CD4-positive, alpha-beta memory T cell (primary cell): ENCODE measurements around the gene APC2. TPM values are rescaled to one million over a fixed set of nuclear protein-coding genes. Genes with fewer than 3 reads are reported as not detected.
A peak's percentile ranks its signal among the peaks of the same experiment; 100 is the strongest.
"Not testable (repeated sequence)": the region's sequence is repeated elsewhere in the genome, so short reads cannot be mapped to it uniquely, and the experiment has no call there.

Experiments
- CTCF ChIA-PET: fragments of 350-600 bp; sonication (Branson Sonifier 250); formaldehyde crosslinking; loops from one replicate; lab custom pipeline; 2021; ENCODE audit warnings: inconsistent platforms; ENCODE audit not compliant: partially characterized antibody; lab: Charles Lee
- POLR2A ChIA-PET: fragments of 350-600 bp; sonication (Branson Sonifier 250); formaldehyde crosslinking; loops from one replicate; lab custom pipeline; 2021; ENCODE audit not compliant: partially characterized antibody; lab: Charles Lee
- DNase-seq, 5 donors: peaks; one replicate each; pipeline versions ENCODE4 v3.0.0 to v3.0.0-alpha.2; 2020 to 2022; ENCODE audit warnings: mixed read lengths in 1 of 5
- H3K27ac ChIP-seq: one replicate; pipeline ENCODE4 v1.7.0; 2013; ENCODE audit warnings: low read depth, low read length
- H3K27me3 ChIP-seq: 2 replicates; pipeline ENCODE4 v1.7.0; 2013; ENCODE audit warnings: mild to moderate bottlenecking, low read length, moderate library complexity; ENCODE audit not compliant: insufficient read depth
- H3K36me3 ChIP-seq: 2 replicates; pipeline ENCODE4 v1.7.0; 2013; ENCODE audit warnings: mild to moderate bottlenecking, low read length, moderate library complexity; ENCODE audit not compliant: insufficient read depth
- H3K4me1 ChIP-seq: 2 replicates; pipeline ENCODE4 v1.7.0; 2013; ENCODE audit warnings: mild to moderate bottlenecking, low read length, moderate library complexity; ENCODE audit not compliant: insufficient read depth
- H3K4me3 ChIP-seq, 2 donors: one replicate each; pipeline ENCODE4 v1.7.0; 2013; ENCODE audit warnings: low read length in 2 of 2, mild to moderate bottlenecking in 1 of 2
- H3K9me3 ChIP-seq, 2 donors: one replicate each; pipeline ENCODE4 v1.7.0; 2013; ENCODE audit warnings: low read length in 2 of 2, control low read depth in 1 of 2; ENCODE audit not compliant: control insufficient read depth in 1 of 2
- H3K27ac Mint-ChIP-seq, 7 donors: one replicate each; pipeline ENCODE4 v1.8.0; 2020 to 2021; ENCODE audit warnings: mixed read lengths in 7 of 7, mild to moderate bottlenecking in 6 of 7, inconsistent platforms in 3 of 7, moderate library complexity in 3 of 7
- H3K27me3 Mint-ChIP-seq, 2 donors: one replicate each; pipeline ENCODE4 v1.8.0; 2020 to 2021; ENCODE audit warnings: mixed read lengths in 2 of 2
- H3K36me3 Mint-ChIP-seq, 2 donors: one replicate each; pipeline ENCODE4 v1.8.0; 2020 to 2021; ENCODE audit warnings: mixed read lengths in 2 of 2, inconsistent platforms in 1 of 2, mild to moderate bottlenecking in 1 of 2
- H3K4me1 Mint-ChIP-seq, 4 donors: one replicate each; pipeline ENCODE4 v1.8.0; 2020 to 2021; ENCODE audit warnings: mixed read lengths in 4 of 4, mild to moderate bottlenecking in 1 of 4
- H3K4me3 Mint-ChIP-seq, 8 donors: one replicate each; pipeline ENCODE4 v1.8.0; 2020 to 2021; ENCODE audit warnings: mixed read lengths in 8 of 8, mild to moderate bottlenecking in 7 of 8, moderate library complexity in 6 of 8, inconsistent platforms in 3 of 8
- H3K9me3 Mint-ChIP-seq, 8 donors: one replicate each; pipeline ENCODE4 v1.8.0; 2020 to 2021; ENCODE audit warnings: mixed read lengths in 8 of 8, mild to moderate bottlenecking in 5 of 8, inconsistent platforms in 3 of 8, moderate library complexity in 1 of 8
- intact Hi-C: fragments of 100-400 bp; cut with micrococcal nuclease; formaldehyde crosslinking; loops from one replicate; pipeline ENCODE4 v1.15.1; 2023
- polyA plus RNA-seq, 2 donors: library from polyadenylated mRNA; unstranded; fragments of 300-500 nt; fragmentation: Illumina TruSeq; gene quantifications; one replicate each; pipeline ENCODE4 v1.2.3, GENCODE V29; 2021
- total RNA-seq, 2 experiments: library from RNA; stranded (reverse); gene quantifications; one replicate each; pipeline ENCODE4 v1.2.3, GENCODE V29; 2021

Gene APC2
- total and polyA plus RNA-seq, 4 experiments from 2014 or later, result not detected

DNA sequence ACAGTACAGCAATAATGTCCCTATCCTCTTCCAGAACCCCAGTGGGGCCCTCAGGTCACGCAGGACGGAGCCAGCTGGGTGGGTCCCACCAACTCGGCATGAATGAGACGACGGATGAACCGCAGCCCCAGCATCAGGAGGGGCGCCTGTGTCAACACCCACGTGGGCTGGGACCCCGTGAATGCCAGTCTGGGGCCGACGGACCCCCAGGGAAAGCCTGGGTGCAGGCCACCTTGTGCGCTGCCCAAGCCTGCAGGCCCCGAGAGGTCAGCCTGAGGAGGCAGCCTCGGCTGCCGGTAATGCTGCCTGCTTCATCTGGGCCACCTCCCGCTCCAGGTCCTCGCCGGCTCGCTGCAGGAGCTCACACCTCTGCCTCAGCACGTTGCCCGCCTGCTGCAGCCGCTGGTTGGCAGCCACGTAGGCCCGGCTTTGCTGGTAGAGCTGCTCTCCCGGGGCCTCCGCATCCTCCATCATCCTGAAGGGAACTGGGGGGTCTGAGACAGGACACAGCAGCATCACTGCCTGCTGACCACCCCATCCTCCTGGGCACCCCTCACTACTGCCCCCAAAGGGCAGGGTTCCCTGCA is 24.9 kb downstream of the APC2 start:
- Histone ChIP-seq H3K4me1 (peaks cover 36% of the 10 kb centered on the region), H3K36me3 (no peaks in the 10 kb centered on the region), H3K27ac (no peak overlapping the region), H3K4me3 (no peak overlapping the region), H3K27me3 (no peaks in the 10 kb centered on the region), H3K9me3 (no peaks in the 10 kb centered on the region)
- Mint-ChIP-seq H3K4me1 (peaks cover 8 to 53% (median 23%) of the 10 kb centered on the region in 4 donors), H3K27ac (no peak overlapping the region), H3K9me3 (no peaks in the 10 kb centered on the region), H3K4me3 (peak overlapping the region in 1 of 8 donors; percentile 12), H3K36me3 (peaks cover 4 to 7% of the 10 kb centered on the region in 2 donors), H3K27me3 (peaks cover 0 to 1% of the 10 kb centered on the region in 2 donors)
- ChIA-PET CTCF (interaction anchor here (1.7 kb wide), 1 partner anchor 16 kb away, joined by 4 read pairs; the partner anchor contains the start of genes PCSK4 and REEP6), POLR2A (interaction anchor here (1.3 kb wide), 1 partner anchor 30 kb away, joined by 5 read pairs; no protein-coding TSS in a partner anchor)
- DNase-seq, result peak in 1 of 5 donors; percentile 10
- intact Hi-C loops, result no loop called here

DNA sequence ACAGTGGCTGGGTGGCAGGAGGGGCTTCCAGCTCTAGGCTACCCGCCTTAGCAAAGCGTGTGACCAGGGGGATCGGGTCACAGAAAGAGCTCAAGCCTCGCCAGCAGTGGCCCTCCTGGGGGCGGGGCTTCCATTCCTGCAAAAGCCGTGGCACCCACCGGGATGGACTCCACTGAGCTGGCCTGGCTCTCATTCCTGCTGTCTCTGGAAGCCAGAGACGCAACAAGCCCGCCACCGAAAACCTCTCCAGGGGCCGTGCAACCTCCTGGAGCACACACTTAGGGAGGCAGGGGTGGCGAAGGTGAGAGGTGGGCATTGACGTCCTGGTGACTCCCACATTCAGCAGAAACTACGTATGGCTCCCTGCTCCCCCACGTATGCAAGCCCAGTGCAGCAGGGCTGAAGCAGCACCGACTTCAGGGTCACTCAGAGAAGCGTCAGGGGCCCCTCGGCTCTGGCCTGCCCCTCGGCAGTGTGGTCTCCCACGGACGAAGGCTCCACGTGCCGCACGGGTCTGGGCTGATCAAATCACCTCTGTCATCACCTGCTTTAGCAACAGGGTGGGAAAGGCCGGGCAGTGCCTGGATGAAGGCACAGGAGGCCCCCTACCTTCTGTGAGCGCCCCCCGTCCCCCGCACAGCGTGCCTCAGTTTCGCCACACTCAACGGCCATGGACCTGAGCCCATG is 26.0 kb downstream of the APC2 start:
- Histone ChIP-seq H3K27ac (no peak overlapping the region), H3K4me3 (no peak overlapping the region), H3K36me3 (no peaks in the 10 kb centered on the region), H3K4me1 (peaks cover 27% of the 10 kb centered on the region), H3K27me3 (no peaks in the 10 kb centered on the region), H3K9me3 (no peaks in the 10 kb centered on the region)
- Mint-ChIP-seq H3K27me3 (peaks cover 0 to 1% of the 10 kb centered on the region in 2 donors), H3K36me3 (peaks cover 4 to 7% of the 10 kb centered on the region in 2 donors), H3K4me1 (peaks cover 8 to 52% (median 21%) of the 10 kb centered on the region in 4 donors), H3K9me3 (no peaks in the 10 kb centered on the region), H3K4me3 (peak overlapping the region in 2 of 8 donors; percentile 15 to 17), H3K27ac (peak overlapping the region in 1 of 7 donors; percentile 8)
- ChIA-PET POLR2A (no interaction called here), CTCF (interaction anchor here (0.7 to 1.7 kb wide), 2 partner anchors 15 to 22 kb away, joined by 3 to 4 read pairs; partner anchors contain the start of genes PCSK4 and REEP6)
- intact Hi-C loops, result no loop called here
- DNase-seq, result peak in 1 of 5 donors; percentile 22

DNA sequence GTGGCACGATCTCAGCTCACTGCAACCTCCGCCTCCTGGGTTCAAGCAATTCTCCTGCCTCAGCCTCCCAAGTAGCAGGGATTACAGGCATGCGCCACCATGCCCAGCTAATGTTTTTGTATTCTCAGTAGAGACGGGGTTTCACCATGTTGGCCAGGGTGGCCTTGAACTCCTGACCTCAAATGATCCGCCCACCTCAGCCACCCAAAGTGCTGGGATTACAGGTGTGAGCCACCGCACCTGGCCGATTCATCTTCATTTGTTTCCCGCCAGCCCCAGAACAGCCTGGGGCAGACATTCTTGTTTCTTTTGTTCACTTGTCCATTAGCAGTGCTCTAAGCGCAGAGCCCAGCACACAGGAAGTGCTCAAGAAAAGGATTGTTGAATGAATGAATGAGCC is 27.1 kb downstream of the APC2 start:
- H3K27ac ChIP-seq, H3K27me3 Mint-ChIP-seq, H3K4me3 ChIP-seq, intact Hi-C loops, H3K36me3 Mint-ChIP-seq, H3K27me3 ChIP-seq, H3K9me3 ChIP-seq, CTCF ChIA-PET, H3K9me3 Mint-ChIP-seq, H3K36me3 ChIP-seq: not testable (repeated sequence)
- peak overlapping the region; percentile 29 to 73 (median 58) for H3K4me3 Mint-ChIP-seq
- DNase-seq, result peak in 1 of 5 donors; percentile 9
- POLR2A ChIA-PET, result interaction anchor here (1.6 to 2.1 kb wide), 2 partner anchors 9 to 14 kb away, joined by 8 to 9 read pairs; partner anchors contain the start of genes PCSK4 and REEP6
- H3K27ac Mint-ChIP-seq, result peak overlapping the region in 1 of 7 donors; percentile 7
- peaks cover 8 to 41% (median 16%) of the 10 kb centered on the region in 4 donors for H3K4me1 Mint-ChIP-seq
- H3K4me1 ChIP-seq, result peaks cover 16% of the 10 kb centered on the region

DNA sequence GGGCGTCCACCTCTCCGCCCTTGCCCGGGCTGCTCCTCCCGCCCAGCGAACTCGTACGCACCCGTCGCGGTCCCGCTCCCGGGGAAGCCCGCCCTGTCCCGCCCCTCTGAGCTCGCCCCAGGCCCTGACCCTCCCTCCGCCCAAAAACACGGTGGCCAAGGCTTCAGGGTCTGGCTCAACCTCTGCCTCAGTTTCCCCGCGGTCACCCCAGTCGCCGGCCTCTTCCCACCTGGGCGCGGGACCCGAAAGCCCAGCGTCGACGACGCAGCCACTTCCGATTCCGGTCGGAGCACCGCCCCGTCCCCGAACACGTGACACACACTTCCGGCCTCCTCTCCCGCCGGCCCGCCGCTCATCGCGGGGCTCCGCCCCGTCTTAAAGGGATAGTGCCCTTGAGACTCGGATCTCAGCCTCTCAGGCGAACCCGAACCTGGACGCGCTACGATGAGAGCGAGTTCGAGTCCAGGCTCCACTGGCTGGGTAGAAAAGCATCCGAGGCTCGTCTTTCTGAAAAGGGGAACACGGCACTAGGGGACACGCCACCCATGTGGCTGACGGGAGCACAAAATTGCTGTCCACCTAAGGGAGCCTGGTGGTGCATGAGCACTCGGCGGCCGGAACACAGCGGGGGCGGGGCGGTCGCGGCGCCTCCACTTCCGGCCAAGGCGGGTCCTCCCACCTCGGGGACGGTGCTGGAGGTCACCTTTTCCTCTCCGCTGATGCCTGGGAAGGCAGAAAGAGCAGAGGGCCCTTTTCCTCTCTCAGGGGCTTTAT is 29.2 kb downstream of the APC2 start, which contains the start of gene C19orf25:
TSS of gene C19orf25 (minus strand) at position 282 of the 774 bp plus-strand sequence. CDS start 312 bp downstream, outside the sequence.
- H3K36me3 ChIP-seq, result no peaks in the 10 kb centered on the region
- H3K27ac ChIP-seq, result peak within 1 kb of the TSS; percentile 76
- no peaks in the 10 kb centered on the region for H3K27me3 ChIP-seq
- H3K36me3 Mint-ChIP-seq, result peaks cover 4 to 7% of the 10 kb centered on the region in 2 donors
- intact Hi-C loops, result loop anchor here (1.0 kb wide), 2 partner anchors 9 to 11 kb away; partner anchors contain the start of gene PCSK4
- CTCF ChIA-PET, result no interaction called here
- H3K4me3 Mint-ChIP-seq, result peak within 1 kb of the TSS; percentile 97 to 100 (median 98)
- DNase-seq, result peak; percentile 87 to 91 (median 89)
- no peaks in the 10 kb centered on the region for H3K9me3 Mint-ChIP-seq
- POLR2A ChIA-PET, result interaction anchor here (0.7 to 1.5 kb wide), 3 partner anchors 9 to 12 kb away, joined by 3 to 5 read pairs (median 4); partner anchors contain the start of gene REEP6
- H3K4me1 Mint-ChIP-seq, result peaks cover 6 to 32% (median 14%) of the 10 kb centered on the region in 4 donors
- peaks cover 14% of the 10 kb centered on the region for H3K4me1 ChIP-seq
- H3K27me3 Mint-ChIP-seq, result no peaks in the 10 kb centered on the region
- no peaks in the 10 kb centered on the region for H3K9me3 ChIP-seq
- peak within 1 kb of the TSS; percentile 87 to 99 (median 97) for H3K27ac Mint-ChIP-seq
- peak within 1 kb of the TSS; percentile 46 to 52 for H3K4me3 ChIP-seq

DNA sequence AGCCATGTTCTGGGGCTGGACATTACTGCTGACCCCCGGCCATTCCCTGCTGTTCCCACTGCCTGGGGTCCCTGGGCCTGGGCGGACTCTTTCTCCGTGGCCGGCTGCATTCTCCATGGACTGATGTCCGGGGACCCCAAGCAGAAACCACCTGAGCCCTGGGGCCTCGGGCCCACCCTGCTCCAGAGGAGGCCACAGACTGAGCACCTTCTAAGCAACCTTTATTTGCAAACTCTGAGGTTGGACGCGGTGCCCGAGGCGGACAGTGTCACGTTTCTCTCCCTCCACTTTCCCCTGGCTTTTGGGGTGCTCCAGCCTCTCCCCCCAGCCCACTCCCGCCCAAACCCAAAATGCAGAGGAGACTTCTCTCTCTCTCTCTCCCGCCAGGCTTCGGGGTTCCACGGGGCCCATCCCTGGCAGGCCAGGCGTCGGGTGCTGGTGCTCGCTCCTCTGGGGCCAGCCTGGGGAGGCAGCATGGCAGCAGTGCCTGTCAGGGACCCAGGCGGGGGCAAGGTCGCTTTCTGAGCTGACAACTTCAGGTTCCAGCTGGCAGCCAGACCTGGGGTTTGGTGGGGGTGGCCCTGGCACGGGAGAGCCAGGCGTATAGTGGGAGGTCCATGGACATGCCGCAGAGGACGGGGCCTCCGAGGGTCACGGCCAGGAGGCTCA is 31.4 kb downstream of the APC2 start:
- no peaks in the 10 kb centered on the region for H3K9me3 Mint-ChIP-seq
- Histone ChIP-seq H3K4me3 (no peak overlapping the region), H3K4me1 (peaks cover 14% of the 10 kb centered on the region), H3K9me3 (no peaks in the 10 kb centered on the region), H3K36me3 (no peaks in the 10 kb centered on the region), H3K27me3 (no peaks in the 10 kb centered on the region), H3K27ac (no peak overlapping the region)
- H3K4me3 Mint-ChIP-seq, result no peak overlapping the region
- peaks cover 4 to 7% of the 10 kb centered on the region in 2 donors for H3K36me3 Mint-ChIP-seq
- CTCF ChIA-PET, result no interaction called here
- H3K27me3 Mint-ChIP-seq, result no peaks in the 10 kb centered on the region
- POLR2A ChIA-PET, result no interaction called here
- intact Hi-C loops, result no loop called here
- no peak overlapping the region for H3K27ac Mint-ChIP-seq
- peaks cover 6 to 27% (median 14%) of the 10 kb centered on the region in 4 donors for H3K4me1 Mint-ChIP-seq
- peak in 1 of 5 donors; percentile 33 for DNase-seq

DNA sequence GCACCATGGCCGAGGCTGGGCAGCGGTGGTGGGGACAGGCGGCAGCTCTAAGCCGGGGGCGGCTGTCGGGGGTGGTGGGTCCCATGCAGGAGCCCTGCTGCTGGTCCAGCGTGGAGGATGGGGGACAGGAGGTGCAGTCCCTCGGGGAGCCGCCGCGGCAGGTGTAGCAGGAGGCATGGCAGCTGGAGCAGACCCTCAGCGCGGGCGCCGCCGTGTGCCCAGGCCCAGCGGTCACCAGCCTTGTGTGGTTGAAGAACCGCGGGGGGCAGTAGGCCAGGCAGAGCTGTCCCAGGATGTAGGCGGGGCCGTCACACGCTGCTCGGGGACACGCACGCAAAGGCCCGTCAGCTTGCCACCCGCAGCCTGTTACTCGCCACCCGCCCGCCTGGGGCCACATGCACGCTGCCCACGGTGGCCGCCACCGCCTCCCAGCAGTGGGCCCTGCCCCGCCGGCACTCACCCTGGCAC is 32.0 kb downstream of the APC2 start:
- intact Hi-C loops, result no loop called here
- DNase-seq, result peak in 1 of 5 donors; percentile 16
- Histone ChIP-seq H3K4me1 (peaks cover 14% of the 10 kb centered on the region), H3K36me3 (no peaks in the 10 kb centered on the region), H3K9me3 (no peaks in the 10 kb centered on the region), H3K27me3 (no peaks in the 10 kb centered on the region), H3K27ac (no peak overlapping the region), H3K4me3 (no peak overlapping the region)
- Mint-ChIP-seq H3K9me3 (no peaks in the 10 kb centered on the region), H3K36me3 (peaks cover 4 to 7% of the 10 kb centered on the region in 2 donors), H3K27ac (no peak overlapping the region), H3K27me3 (no peaks in the 10 kb centered on the region), H3K4me1 (peaks cover 6 to 23% (median 14%) of the 10 kb centered on the region in 4 donors), H3K4me3 (no peak overlapping the region)
- ChIA-PET POLR2A (no interaction called here), CTCF (no interaction called here)
